Sigmoid colon (tissue), 7 donors: Measurements from ENCODE around the gene PLXNB1. TPM values are rescaled to one million over a fixed set of nuclear protein-coding genes. Genes with fewer than 3 reads are reported as not detected.

Experiments used
- DNase-seq: peaks from one replicate; pipeline ENCODE4 v3.0.0-alpha.2; 2019
- H3K27ac ChIP-seq, 4 donors: fragments of 200-600 bp; sonication (generic); one replicate each; pipeline ENCODE4 v1.5.1; 2016 to 2019; ENCODE audit warnings: mild to moderate bottlenecking in 1 of 4
- H3K27me3 ChIP-seq, 3 donors: fragments of 200-600 bp; sonication (generic); one replicate each; pipeline ENCODE4 v1.5.1; 2019; ENCODE audit warnings: mild to moderate bottlenecking in 1 of 3
- H3K36me3 ChIP-seq, 4 donors: fragments of 200-600 bp; sonication (generic); one replicate each; pipeline ENCODE4 v1.5.1; 2016 to 2019
- H3K4me1 ChIP-seq, 4 donors: fragments of 200-600 bp; sonication (generic); one replicate each; pipeline ENCODE4 v1.5.1; 2017 to 2019
- H3K4me3 ChIP-seq, 4 donors: fragments of 200-600 bp; sonication (generic); one replicate each; pipeline ENCODE4 v1.5.1; 2017 to 2019; ENCODE audit warnings: mild to moderate bottlenecking in 2 of 4, moderate library complexity in 1 of 4
- H3K9me3 ChIP-seq, 4 donors: fragments of 200-600 bp in 3 of 4; sonication (generic) in 3 of 4; one replicate each; pipeline versions ENCODE4 v1.5.1 to v1.6.1; 2013 to 2019
- EP300 ChIP-seq, 4 donors: sonication (generic); formaldehyde crosslinking; IDR thresholded peaks; one replicate each; pipeline ENCODE4 v1.6.1; 2017; ENCODE audit warnings: antibody characterized with exemption in 4 of 4
- POLR2A ChIP-seq, 2 donors: fragments of 450-650 bp; IDR thresholded peaks; one replicate each; pipeline ENCODE4 v1.6.1; 2016; ENCODE audit warnings: antibody characterized with exemption in 2 of 2, mild to moderate bottlenecking in 2 of 2, moderate library complexity in 2 of 2
- POLR2AphosphoS5 ChIP-seq, 4 donors: sonication (generic); formaldehyde crosslinking; IDR thresholded peaks; one replicate each; pipeline ENCODE4 v1.6.1; 2017; ENCODE audit warnings: antibody characterized with exemption in 4 of 4
- WGBS, 2 donors: extraction: QIAGEN DNeasy Blood & Tissue Kit; methylation state at CpG; one replicate each; pipeline ENCODE4 v1.1.7; 2013; 5-methylcytosine and 5-hydroxymethylcytosine counted together
- intact Hi-C: fragments of 100-400 bp; cut with DNase I; formaldehyde crosslinking; loops from one replicate; pipeline ENCODE4 v1.15.1; 2023
- polyA plus RNA-seq, 3 donors: library from polyadenylated mRNA; stranded (reverse); fragments of 200-250 nt; gene quantifications; one replicate each; pipeline ENCODE4 v1.2.3, GENCODE V29; 2013
- total RNA-seq, 4 donors: library from RNA; depleted of rRNA; stranded (reverse); fragments of >200 nt; gene quantifications; one replicate each; pipeline ENCODE4 v1.1.0, GENCODE V29; 2016
- TF ChIP-seq, protein P1 (sequence below), 4 experiments: fragments of 450-650 bp in 3 of 4; fragments of 200-600 bp in 1 of 4; IDR thresholded peaks; one replicate each; pipeline ENCODE4 v1.5.1; 2016 to 2019; ENCODE audit warnings: antibody characterized with exemption in 4 of 4, mild to moderate bottlenecking in 3 of 4, moderate library complexity in 2 of 4
- donor health status: healthy with polysubstance abuse.
- donor health status: Bipolar disorder and iron deficiency.
- donor health status: healthy.

Gene PLXNB1
- total and polyA plus RNA-seq, 7 donors, result 10.2 to 162 (median 65.7) TPM

DNA sequence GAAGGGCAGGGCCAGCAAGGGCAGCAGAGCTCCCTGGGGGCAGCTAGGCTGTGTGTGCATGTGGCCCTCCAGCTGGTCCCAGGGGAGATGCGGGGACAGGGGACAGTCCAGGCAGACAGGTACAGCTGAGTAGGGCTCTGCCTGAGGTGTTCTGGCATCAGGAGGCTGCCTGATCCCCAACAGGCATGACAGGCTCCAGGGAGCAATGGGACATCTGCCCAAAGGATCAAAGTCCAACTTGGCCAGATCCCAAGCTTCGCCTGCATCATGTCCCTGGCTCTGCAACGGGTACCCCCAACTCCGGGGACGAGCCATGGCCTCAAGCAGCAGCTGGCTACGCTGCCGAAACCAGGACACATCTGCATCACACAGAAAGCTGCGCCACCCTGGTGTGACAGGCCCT lies 38.4 kb upstream of the PLXNB1 start:
- Histone ChIP-seq H3K27ac (peak overlapping the region; percentile 99 to 100 (median 99)), H3K4me1 (peaks cover 0 to 76% (median 73%) of the 10 kb centered on the region in 4 donors), H3K27me3 (no peaks in the 10 kb centered on the region), H3K36me3 (peaks cover 9 to 36% (median 16%) of the 10 kb centered on the region in 4 donors), H3K4me3 (no peak overlapping the region), H3K9me3 (no peaks in the 10 kb centered on the region)
- intact Hi-C loops, result no loop called here
- 41 to 71% methylated on average over 8 of the region's 8 CpGs for WGBS, 2 donors
- TF ChIP-seq, protein P1, sequence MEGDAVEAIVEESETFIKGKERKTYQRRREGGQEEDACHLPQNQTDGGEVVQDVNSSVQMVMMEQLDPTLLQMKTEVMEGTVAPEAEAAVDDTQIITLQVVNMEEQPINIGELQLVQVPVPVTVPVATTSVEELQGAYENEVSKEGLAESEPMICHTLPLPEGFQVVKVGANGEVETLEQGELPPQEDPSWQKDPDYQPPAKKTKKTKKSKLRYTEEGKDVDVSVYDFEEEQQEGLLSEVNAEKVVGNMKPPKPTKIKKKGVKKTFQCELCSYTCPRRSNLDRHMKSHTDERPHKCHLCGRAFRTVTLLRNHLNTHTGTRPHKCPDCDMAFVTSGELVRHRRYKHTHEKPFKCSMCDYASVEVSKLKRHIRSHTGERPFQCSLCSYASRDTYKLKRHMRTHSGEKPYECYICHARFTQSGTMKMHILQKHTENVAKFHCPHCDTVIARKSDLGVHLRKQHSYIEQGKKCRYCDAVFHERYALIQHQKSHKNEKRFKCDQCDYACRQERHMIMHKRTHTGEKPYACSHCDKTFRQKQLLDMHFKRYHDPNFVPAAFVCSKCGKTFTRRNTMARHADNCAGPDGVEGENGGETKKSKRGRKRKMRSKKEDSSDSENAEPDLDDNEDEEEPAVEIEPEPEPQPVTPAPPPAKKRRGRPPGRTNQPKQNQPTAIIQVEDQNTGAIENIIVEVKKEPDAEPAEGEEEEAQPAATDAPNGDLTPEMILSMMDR (IDR thresholded peaks at IDR 0.05), result no peak
- TF ChIP-seq POLR2AphosphoS5 (IDR thresholded peaks at IDR 0.05) (no peak), POLR2A (IDR thresholded peaks at IDR 0.05) (no peak), EP300 (IDR thresholded peaks at IDR 0.05) (no peak)
- DNase-seq, result no peak

DNA sequence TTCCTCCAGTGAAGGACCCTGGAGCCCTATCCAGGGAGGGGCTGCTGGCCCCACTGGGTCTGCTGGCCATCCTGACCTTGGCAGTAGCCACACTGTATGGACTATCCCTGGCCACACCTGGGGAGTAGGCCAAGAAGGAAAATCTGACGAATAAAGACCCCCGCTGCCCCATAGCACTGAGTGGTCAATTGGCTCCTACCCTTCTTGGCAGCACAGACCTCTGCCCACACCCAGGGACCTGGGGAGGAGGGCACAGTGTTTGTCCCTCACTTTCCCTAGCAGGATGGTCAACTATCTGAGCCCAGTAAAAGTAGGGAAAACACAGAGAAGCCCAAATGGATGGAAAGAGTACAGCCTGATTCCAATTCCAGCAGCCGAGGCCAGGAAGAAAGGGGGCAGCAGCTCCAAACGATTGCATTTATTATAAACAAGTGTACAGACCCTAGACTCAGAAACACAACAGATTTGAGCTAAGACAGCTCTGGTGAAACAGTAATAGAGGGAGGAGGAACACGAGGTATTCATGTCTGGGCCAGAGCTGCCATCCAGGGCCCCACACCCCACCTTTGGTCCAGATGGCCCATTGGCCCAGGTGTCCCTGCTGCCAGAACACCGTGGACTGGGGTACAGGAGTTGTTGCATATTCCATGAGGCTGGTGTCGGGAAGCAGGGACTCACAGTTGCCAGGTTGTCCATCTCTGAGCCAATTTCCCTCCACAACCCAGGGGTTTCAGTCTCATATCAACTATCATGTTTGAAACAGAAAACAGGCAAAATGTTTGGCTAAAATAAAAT lies 37.8 kb upstream of the PLXNB1 start:
- Histone ChIP-seq H3K27ac (peak overlapping the region; percentile 99 to 100 (median 99)), H3K27me3 (no peaks in the 10 kb centered on the region), H3K36me3 (peaks cover 9 to 36% (median 16%) of the 10 kb centered on the region in 4 donors), H3K4me3 (peak overlapping the region in 2 of 4 donors; percentile 52 to 55), H3K9me3 (no peaks in the 10 kb centered on the region), H3K4me1 (peaks cover 0 to 73% (median 71%) of the 10 kb centered on the region in 4 donors)
- intact Hi-C loops, result loop anchor here (2.0 kb wide), 1 partner anchor 35 kb away; no protein-coding TSS in a partner anchor
- TF ChIP-seq, protein P1 (IDR thresholded peaks at IDR 0.05), result no peak
- TF ChIP-seq POLR2AphosphoS5 (IDR thresholded peaks at IDR 0.05) (no peak), EP300 (IDR thresholded peaks at IDR 0.05) (no peak), POLR2A (IDR thresholded peaks at IDR 0.05) (no peak)
- DNase-seq, result no peak
- WGBS, 2 donors, result 61 to 74% methylated on average over 7 of the region's 7 CpGs

DNA sequence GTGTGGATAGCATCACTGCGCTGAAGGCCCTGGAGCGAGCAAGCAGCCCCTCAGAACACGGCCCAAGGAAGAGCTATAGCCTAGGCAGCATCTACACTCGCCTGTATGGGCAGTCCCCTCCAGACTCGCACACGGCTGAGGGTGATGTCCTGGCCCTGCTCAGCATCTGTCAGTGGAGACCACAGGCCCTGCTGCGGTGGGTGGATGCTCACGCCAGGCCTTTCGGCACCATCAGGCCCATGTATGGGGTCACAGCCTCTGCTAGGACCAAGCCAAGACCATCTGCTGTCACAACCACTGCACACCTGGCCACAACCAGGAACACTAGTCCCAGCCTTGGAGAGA lies 37.2 kb upstream of the PLXNB1 start:
- intact Hi-C loops, result loop anchor here (2.0 kb wide), 1 partner anchor 36 kb away; no protein-coding TSS in a partner anchor
- Histone ChIP-seq H3K27ac (peak overlapping the region; percentile 99 to 100 (median 99)), H3K36me3 (peaks cover 9 to 36% (median 16%) of the 10 kb centered on the region in 4 donors), H3K4me1 (peaks cover 0 to 69% (median 67%) of the 10 kb centered on the region in 4 donors), H3K9me3 (no peaks in the 10 kb centered on the region), H3K4me3 (peak overlapping the region; percentile 40 to 55 (median 50)), H3K27me3 (no peaks in the 10 kb centered on the region)
- TF ChIP-seq POLR2A (IDR thresholded peaks at IDR 0.05) (no peak), EP300 (IDR thresholded peaks at IDR 0.05) (no peak), POLR2AphosphoS5 (IDR thresholded peaks at IDR 0.05) (no peak)
- TF ChIP-seq, protein P1 (IDR thresholded peaks at IDR 0.05), result no peak
- 73 to 76% methylated on average over 9 of the region's 9 CpGs for WGBS, 2 donors
- DNase-seq, result peak; percentile 60

DNA sequence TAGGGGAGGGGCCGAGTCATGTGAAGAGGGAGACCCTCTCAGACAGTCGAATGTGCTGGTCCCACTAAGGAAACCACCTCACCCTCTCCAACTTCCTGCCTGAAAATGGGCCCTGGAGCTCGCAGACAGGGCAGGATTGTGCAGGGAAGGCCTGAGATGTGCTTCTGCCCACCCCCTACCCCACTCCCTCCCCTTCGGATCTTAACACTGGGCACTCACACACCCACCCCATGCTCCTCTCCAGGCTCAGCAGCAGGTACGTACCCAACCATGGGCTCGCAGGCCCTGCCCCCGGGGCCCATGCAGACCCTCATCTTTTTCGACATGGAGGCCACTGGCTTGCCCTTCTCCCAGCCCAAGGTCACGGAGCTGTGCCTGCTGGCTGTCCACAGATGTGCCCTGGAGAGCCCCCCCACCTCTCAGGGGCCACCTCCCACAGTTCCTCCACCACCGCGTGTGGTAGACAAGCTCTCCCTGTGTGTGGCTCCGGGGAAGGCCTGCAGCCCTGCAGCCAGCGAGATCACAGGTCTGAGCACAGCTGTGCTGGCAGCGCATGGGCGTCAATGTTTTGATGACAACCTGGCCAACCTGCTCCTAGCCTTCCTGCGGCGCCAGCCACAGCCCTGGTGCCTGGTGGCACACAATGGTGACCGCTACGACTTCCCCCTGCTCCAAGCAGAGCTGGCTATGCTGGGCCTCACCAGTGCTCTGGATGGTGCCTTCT lies 36.7 kb upstream of the PLXNB1 start:
- TF ChIP-seq, protein P1 (IDR thresholded peaks at IDR 0.05), result no peak
- TF ChIP-seq EP300 (IDR thresholded peaks at IDR 0.05), result no peak
- no peak for TF ChIP-seq POLR2A (IDR thresholded peaks at IDR 0.05)
- TF ChIP-seq POLR2AphosphoS5 (IDR thresholded peaks at IDR 0.05), result no peak
- Histone ChIP-seq H3K36me3 (peaks cover 9 to 36% (median 16%) of the 10 kb centered on the region in 4 donors), H3K27ac (peak overlapping the region; percentile 99 to 100 (median 99)), H3K9me3 (no peaks in the 10 kb centered on the region), H3K4me3 (peak overlapping the region; percentile 40 to 55 (median 50)), H3K4me1 (peaks cover 0 to 64% (median 61%) of the 10 kb centered on the region in 4 donors), H3K27me3 (no peaks in the 10 kb centered on the region)
- intact Hi-C loops, result loop anchor here (2.0 kb wide), 1 partner anchor 36 kb away; no protein-coding TSS in a partner anchor
- DNase-seq, result peak; percentile 74
- WGBS, 2 donors, result 18 to 21% methylated on average over 19 of the region's 19 CpGs
